SK-N-MC (cell line): ENCODE results near the gene SRRM2.

Experiments
- EZH2 ChIP-seq: fragments of 200-600 bp; sonication (generic); IDR thresholded peaks from one replicate; pipeline ENCODE4 v1.6.1; 2017; ENCODE audit warnings: antibody characterized with exemption
- FOXP2 ChIP-seq: optimal IDR thresholded peaks from 2 replicates; pipeline ENCODE3; 2011; ENCODE audit warnings: mild to moderate bottlenecking, moderate library complexity; ENCODE audit not compliant: insufficient read depth; ENCODE audit errors: extremely low read length, control extremely low read depth
- POLR2AphosphoS5 ChIP-seq: IDR thresholded peaks from 2 replicates; pipeline ENCODE4 v1.6.1; 2012; ENCODE audit warnings: mild to moderate bottlenecking, low read depth, low read length, borderline replicate concordance

DNA sequence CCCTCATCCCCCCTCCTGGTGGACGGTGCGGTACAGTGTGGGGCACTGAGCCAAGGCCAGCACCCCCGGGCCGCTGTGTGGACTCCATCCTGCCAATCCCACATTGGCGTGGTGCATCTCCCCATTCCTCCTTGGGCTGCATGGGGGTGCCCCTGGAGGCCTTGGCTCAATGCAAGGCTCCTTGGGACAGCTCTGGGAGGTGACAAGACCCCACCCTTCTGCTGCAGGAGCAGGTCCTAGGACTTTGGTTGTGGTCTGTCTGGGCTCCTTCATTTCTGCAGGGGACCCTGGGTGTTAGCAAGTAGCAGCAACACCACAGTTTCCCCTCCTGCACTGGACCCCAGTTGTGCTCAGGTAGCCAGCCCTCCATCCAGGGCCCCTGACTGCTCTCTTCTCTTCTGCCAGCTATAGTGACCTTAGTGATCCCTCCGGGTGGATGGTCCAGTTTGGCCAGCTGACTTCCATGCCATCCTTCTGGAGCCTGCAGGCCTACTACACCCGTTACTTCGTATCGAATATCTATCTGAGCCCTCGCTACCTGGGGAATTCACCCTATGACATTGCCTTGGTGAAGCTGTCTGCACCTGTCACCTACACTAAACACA is 65.9 kb downstream of the SRRM2 start:
- TF ChIP-seq EZH2 = no peak
- TF ChIP-seq POLR2AphosphoS5 = no peak
- no peak for TF ChIP-seq FOXP2
